Spleen (tissue), 11 donors: Measurements from ENCODE around the gene PHACTR1. TPM values are rescaled to one million over a fixed set of nuclear protein-coding genes. Genes with fewer than 3 reads are reported as not detected.

ENCODE experiments used
- DNase-seq: peaks from one replicate; pipeline ENCODE4 v3.0.0-alpha.2; 2020
- H3K27ac ChIP-seq, 8 donors: fragments of 200-600 bp; sonication (generic) in 7 of 8; 1 replicate in 4 of 8; 2 replicates in 4 of 8; pipeline versions ENCODE4 v1.5.0 to v1.8.0; 2016 to 2021; ENCODE audit warnings: inconsistent platforms in 4 of 8, mild to moderate bottlenecking in 4 of 8, moderate library complexity in 1 of 8
- H3K27me3 ChIP-seq, 7 donors: fragments of 200-600 bp; sonication (generic) in 6 of 7; replicated peaks in 1 of 7; 1 replicate in 4 of 7; 2 replicates in 3 of 7; pipeline versions ENCODE4 v1.5.0 to v1.8.0; 2016 to 2021; ENCODE audit warnings: inconsistent platforms in 3 of 7, mild to moderate bottlenecking in 1 of 7
- H3K36me3 ChIP-seq, 6 donors: fragments of 200-600 bp; sonication (generic) in 5 of 6; 1 replicate in 4 of 6; 2 replicates in 2 of 6; pipeline versions ENCODE4 v1.5.0 to v1.8.0; 2016 to 2021; ENCODE audit warnings: inconsistent platforms in 2 of 6
- H3K4me1 ChIP-seq, 6 donors: fragments of 200-600 bp; sonication (generic) in 5 of 6; 1 replicate in 3 of 6; 2 replicates in 3 of 6; pipeline versions ENCODE4 v1.5.0 to v1.8.0; 2016 to 2021; ENCODE audit warnings: inconsistent platforms in 3 of 6
- H3K4me3 ChIP-seq, 8 donors: fragments of 200-600 bp; sonication (generic) in 7 of 8; 1 replicate in 4 of 8; 2 replicates in 4 of 8; pipeline versions ENCODE4 v1.5.0 to v1.8.0; 2016 to 2021; ENCODE audit warnings: inconsistent platforms in 4 of 8, mild to moderate bottlenecking in 4 of 8, moderate library complexity in 2 of 8
- H3K9me3 ChIP-seq, 8 donors: fragments of 200-600 bp; sonication (generic) in 7 of 8; 1 replicate in 4 of 8; 2 replicates in 4 of 8; pipeline versions ENCODE4 v1.5.0 to v1.8.0; 2016 to 2021; ENCODE audit warnings: inconsistent platforms in 4 of 8
- CTCF ChIP-seq, 11 experiments: fragments of 200-600 bp in 7 of 11; fragments of 450-650 bp in 4 of 11; sonication (generic) in 4 of 11; IDR thresholded peaks in 8 of 11; conservative IDR thresholded peaks in 3 of 11; 1 replicate in 7 of 11; 2 replicates in 4 of 11; pipeline versions ENCODE4 v1.4.0 to v1.8.0; 2016 to 2021; ENCODE audit warnings: antibody characterized with exemption in 11 of 11, inconsistent platforms in 4 of 11, mild to moderate bottlenecking in 1 of 11
- POLR2A ChIP-seq, 3 donors: fragments of 450-650 bp; IDR thresholded peaks; one replicate each; pipeline ENCODE4 v1.5.1; 2017; ENCODE audit warnings: antibody characterized with exemption in 3 of 3, mild to moderate bottlenecking in 1 of 3
- POLR2AphosphoS5 ChIP-seq, 3 donors: sonication (generic); formaldehyde crosslinking; IDR thresholded peaks; one replicate each; pipeline ENCODE4 v1.5.1; 2017; ENCODE audit warnings: antibody characterized with exemption in 3 of 3
- WGBS, 5 donors: extraction: QIAGEN DNeasy Blood & Tissue Kit in 3 of 5; methylation state at CpG; one replicate each; pipeline versions ENCODE4 v1.1.5 to v1.1.7; 2013 to 2018; 5-methylcytosine and 5-hydroxymethylcytosine counted together
- intact Hi-C: fragments of 100-400 bp; cut with DNase I; formaldehyde crosslinking; loops from one replicate; pipeline ENCODE4 v1.15.0; 2023; ENCODE audit warnings: low total_unique reads
- polyA plus RNA-seq, 3 donors: library from polyadenylated mRNA; stranded (reverse); fragments of 200-250 nt; gene quantifications; one replicate each; pipeline ENCODE4 v1.2.1, GENCODE V29; 2013
- total RNA-seq, 7 donors: library from RNA; depleted of rRNA in 3 of 7; stranded (reverse); fragments of >200 nt in 3 of 7; fragmentation: NEBNext Ultra II Directional in 4 of 7; extraction: Animal tissue kit (Norgen Biotek cat#: 25700) in 4 of 7; gene quantifications; one replicate each; pipeline versions ENCODE4 v1.1.0 to v1.2.1, GENCODE V29; 2016 to 2021
- donor health status: healthy with polysubstance abuse.
- donor health status: DM: no; HTN: no; CAD: no; lungs with moderate emphysema.
- donor health status: DM: no; HTN: no; CAD: no.
- donor health status: Bipolar disorder and iron deficiency.
- donor health status: healthy.
- donor health status: DM: no; HTN: no; CAD: no.
- donor health status: DM: yes; HTN: yes; CAD: no.

PHACTR1 gene
- total and polyA plus RNA-seq, 10 donors = 8.5 to 45.3 (median 30.8) TPM

GRCh38 chr6:12851123-12851695 lies 134.6 kb downstream of the PHACTR1 start:
- intact Hi-C loops = no loop called here
- H3K27ac ChIP-seq = no peak overlapping the region
- peaks cover 0 to 6% (median 0%) of the 10 kb centered on the region in 7 donors for H3K27me3 ChIP-seq
- no peaks in the 10 kb centered on the region for H3K36me3 ChIP-seq
- H3K9me3 ChIP-seq = no peaks in the 10 kb centered on the region
- H3K4me1 ChIP-seq = no peaks in the 10 kb centered on the region
- 71 to 86% (median 82%) methylated on average over 6 of the region's 6 CpGs for WGBS, 5 donors
- H3K4me3 ChIP-seq = no peak overlapping the region
- no peak for DNase-seq
- no peak for TF ChIP-seq POLR2AphosphoS5 (IDR thresholded peaks at IDR 0.05)

DNA sequence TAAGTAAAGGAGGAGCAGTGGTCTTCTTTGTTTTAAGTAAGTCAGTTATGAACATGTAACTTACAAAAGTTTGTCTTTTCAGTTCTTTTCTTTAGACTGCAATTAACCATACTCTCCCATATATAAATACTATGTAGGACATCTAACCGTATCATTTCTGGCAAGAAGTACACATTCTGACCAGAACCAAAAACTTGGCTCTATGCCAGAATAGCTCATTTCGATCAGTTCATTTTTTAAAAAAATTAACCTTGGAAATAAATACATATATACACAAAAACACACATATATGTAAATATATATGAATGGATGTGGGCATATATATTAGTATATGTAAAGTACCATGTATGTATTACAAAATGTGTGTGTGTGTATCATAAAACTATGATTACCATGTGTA lies 145.0 kb downstream of the PHACTR1 start:
- H3K4me3 ChIP-seq = no peak overlapping the region
- no peaks in the 10 kb centered on the region for H3K36me3 ChIP-seq
- no peak for TF ChIP-seq POLR2AphosphoS5 (IDR thresholded peaks at IDR 0.05)
- TF ChIP-seq POLR2A (IDR thresholded peaks at IDR 0.05) = no peak
- TF ChIP-seq CTCF (IDR thresholded peaks at IDR 0.05 in 8 of 11, conservative IDR thresholded peaks at IDR 0.05 in 3 of 11) = no peak
- H3K4me1 ChIP-seq = no peaks in the 10 kb centered on the region
- no peaks in the 10 kb centered on the region for H3K9me3 ChIP-seq
- intact Hi-C loops = no loop called here
- H3K27ac ChIP-seq = no peak overlapping the region
- no peak for DNase-seq
- 67 to 86% (median 77%) methylated on average over 2 of the region's 2 CpGs for whole genome bisulfite sequencing, 5 donors
- H3K27me3 ChIP-seq = no peaks in the 10 kb centered on the region

- WGBS, 5 donors = 61 to 92% (median 62%) methylated on average over 3 of the region's 3 CpGs
- H3K4me1 ChIP-seq = no peaks in the 10 kb centered on the region
- no peak overlapping the region for H3K4me3 ChIP-seq
- H3K36me3 ChIP-seq = no peaks in the 10 kb centered on the region
- no peak for DNase-seq
- intact Hi-C loops = no loop called here
- H3K27me3 ChIP-seq = peaks cover 0 to 10% (median 0%) of the 10 kb centered on the region in 7 donors
- no peaks in the 10 kb centered on the region for H3K9me3 ChIP-seq
- TF ChIP-seq CTCF (IDR thresholded peaks at IDR 0.05 in 8 of 11, conservative IDR thresholded peaks at IDR 0.05 in 3 of 11) = no peak
- no peak for TF ChIP-seq POLR2A (IDR thresholded peaks at IDR 0.05)
- TF ChIP-seq POLR2AphosphoS5 (IDR thresholded peaks at IDR 0.05) = no peak
- H3K27ac ChIP-seq = no peak overlapping the region
Observed at GRCh38 chr6:12865117-12865516, 148.6 kb downstream of the PHACTR1 start.

GRCh38 chr6:12865671-12866181 lies 149.2 kb downstream of the PHACTR1 start:
- Histone ChIP-seq H3K4me3 (no peak overlapping the region), H3K4me1 (no peaks in the 10 kb centered on the region), H3K27ac (no peak overlapping the region), H3K9me3 (no peaks in the 10 kb centered on the region), H3K36me3 (no peaks in the 10 kb centered on the region), H3K27me3 (peaks cover 0 to 10% (median 0%) of the 10 kb centered on the region in 7 donors)
- 73 to 87% (median 80%) methylated on average over 4 of the region's 4 CpGs for WGBS, 5 donors
- TF ChIP-seq CTCF (IDR thresholded peaks at IDR 0.05 in 8 of 11, conservative IDR thresholded peaks at IDR 0.05 in 3 of 11) = no peak
- DNase-seq = no peak
- intact Hi-C loops = no loop called here
